Stimulated activated CD4-positive, alpha-beta T cell treated with anti-CD3 and anti-CD28 coated beads, Interleukin-15, amount 100 ng/mL, for 24 hours (primary cell): Measurements from ENCODE around the gene ATP6V1G2.
"Not testable (repeated sequence)": the region's sequence is repeated elsewhere in the genome, so short reads cannot be mapped to it uniquely, and the experiment has no call there.

Experiments used
- DNase-seq: peaks from one replicate; pipeline ENCODE4 v3.0.0-alpha.2; 2020

ATP6V1G2 gene

GRCh38 chr6:31546339-31546957 lies at the start of gene ATP6V1G2:
TSS of gene ATP6V1G2 (minus strand) at chr6:31546608. CDS start at chr6:31546559, 49 bp downstream.
- DNase-seq, result peak; percentile 94

DNA sequence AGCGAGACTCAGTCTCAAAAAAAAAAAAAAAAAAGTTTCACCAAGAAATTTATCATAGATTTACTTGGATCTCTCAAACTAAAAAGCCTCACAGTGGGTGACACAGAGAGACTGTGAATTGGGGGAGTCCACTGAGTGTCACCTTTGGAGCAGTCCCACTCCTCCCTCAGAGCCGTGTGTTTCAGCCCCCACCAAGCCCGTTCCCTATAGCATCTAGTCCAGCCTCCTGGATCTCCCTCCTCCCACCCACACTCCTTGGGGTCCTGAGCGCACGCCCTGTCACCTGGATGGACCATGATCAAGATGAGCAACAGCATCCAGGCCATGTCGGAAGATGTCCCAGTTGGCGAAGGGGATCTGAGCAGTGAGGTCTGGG lies 46.0 kb upstream of the ATP6V1G2 start:
- DNase-seq, result no peak

GRCh38 chr6:31590691-31591090 lies 44.3 kb upstream of the ATP6V1G2 start:
- not testable (repeated sequence) for DNase-seq

- DNase-seq, result no peak
Measured at GRCh38 chr6:31588871-31589650, 42.7 kb upstream of the ATP6V1G2 start.

GRCh38 chr6:31587791-31588777 lies 41.7 kb upstream of the ATP6V1G2 start:
- DNase-seq, result no peak

DNA sequence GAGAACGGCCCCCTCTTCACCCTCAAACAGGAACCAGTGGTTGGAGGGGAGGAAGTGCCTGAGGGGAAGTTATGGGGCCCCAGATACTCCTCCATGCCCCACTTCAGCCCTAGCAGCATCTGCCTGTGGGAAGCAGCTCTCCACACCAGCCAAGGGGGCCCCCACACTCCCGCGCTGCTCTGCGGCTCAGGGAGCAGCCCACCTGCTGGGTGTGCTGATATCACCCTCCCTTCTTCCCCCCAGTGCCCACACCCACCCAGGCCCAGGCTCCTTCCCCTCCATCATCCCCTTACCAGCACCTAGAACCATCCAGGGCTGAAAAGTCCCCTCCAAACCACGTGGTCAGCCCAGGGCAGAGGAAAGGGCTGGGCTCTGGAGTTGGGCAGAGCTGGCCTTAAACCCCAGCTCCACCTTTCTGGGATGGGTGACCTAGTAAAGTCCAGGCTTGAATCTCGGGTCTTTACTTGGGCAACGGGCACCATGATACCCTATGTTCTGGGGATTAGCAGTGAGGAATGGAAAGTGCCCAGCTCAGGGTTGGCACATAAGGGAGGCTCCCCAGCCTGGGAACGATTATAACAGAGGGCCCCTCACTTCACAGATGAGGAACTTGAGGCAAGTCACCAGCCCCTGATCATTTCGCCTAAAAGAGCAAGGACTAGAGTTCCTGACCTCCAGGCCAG lies 40.3 kb upstream of the ATP6V1G2 start:
- peak; percentile 27 for DNase-seq

GRCh38 chr6:31586008-31586407 lies 39.6 kb upstream of the ATP6V1G2 start, which contains the start of gene LST1:
TSS of gene LST1 (plus strand) at chr6:31586277. CDS start at chr6:31587300, 1,023 bp downstream.
- no peak for DNase-seq

GRCh38 chr6:31585491-31585890 lies 39.1 kb upstream of the ATP6V1G2 start:
- DNase-seq, result peak; percentile 70

GRCh38 chr6:31582230-31582643 lies 35.8 kb upstream of the ATP6V1G2 start, which contains the start of gene LTB:
TSS of gene LTB (minus strand) at chr6:31582424. CDS start at chr6:31582417, 7 bp downstream.
- DNase-seq, result peak; percentile 61

GRCh38 chr6:31581434-31582229 lies 35.2 kb upstream of the ATP6V1G2 start:
- peak; percentile 55 for DNase-seq

GRCh38 chr6:31580807-31581433 lies 34.5 kb upstream of the ATP6V1G2 start:
- peak; percentile 93 for DNase-seq

GRCh38 chr6:31580438-31580740 lies 34.0 kb upstream of the ATP6V1G2 start:
- no peak for DNase-seq

GRCh38 chr6:31579546-31580437 lies 33.4 kb upstream of the ATP6V1G2 start:
- DNase-seq, result peak; percentile 69

- peak; percentile 62 for DNase-seq
Measured at GRCh38 chr6:31579119-31579505, 32.7 kb upstream of the ATP6V1G2 start.

DNA sequence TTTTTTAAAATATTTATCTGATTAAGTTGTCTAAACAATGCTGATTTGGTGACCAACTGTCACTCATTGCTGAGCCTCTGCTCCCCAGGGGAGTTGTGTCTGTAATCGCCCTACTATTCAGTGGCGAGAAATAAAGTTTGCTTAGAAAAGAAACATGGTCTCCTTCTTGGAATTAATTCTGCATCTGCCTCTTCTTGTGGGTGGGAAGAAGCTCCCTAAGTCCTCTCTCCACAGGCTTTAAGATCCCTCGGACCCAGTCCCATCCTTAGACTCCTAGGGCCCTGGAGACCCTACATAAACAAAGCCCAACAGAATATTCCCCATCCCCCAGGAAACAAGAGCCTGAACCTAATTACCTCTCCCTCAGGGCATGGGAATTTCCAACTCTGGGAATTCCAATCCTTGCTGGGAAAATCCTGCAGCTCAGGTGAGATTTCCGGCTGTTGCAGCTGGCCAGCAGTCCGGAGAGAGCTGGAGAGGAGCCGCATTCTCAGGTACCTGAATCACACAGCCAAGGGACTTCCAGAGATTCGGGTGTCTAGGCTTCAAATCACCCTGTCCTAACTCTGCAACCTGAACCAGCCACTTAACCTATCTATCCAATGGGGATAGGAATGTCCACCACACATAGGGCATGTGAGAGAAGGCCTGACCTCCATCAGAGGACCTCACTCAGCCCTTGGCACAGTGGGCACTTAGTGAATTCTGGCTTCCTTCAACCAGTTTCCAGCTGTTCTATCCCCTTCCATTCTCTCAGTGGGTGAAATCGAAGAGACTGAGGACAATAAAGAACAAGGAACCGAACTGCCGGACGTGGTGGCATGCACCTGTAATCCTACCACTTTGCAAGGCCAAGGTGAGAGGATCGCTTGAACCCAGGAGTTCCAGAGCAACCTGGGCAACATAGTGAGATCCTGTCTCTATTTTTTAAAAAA lies 32.0 kb upstream of the ATP6V1G2 start:
- peak; percentile 63 for DNase-seq

- peak; percentile 43 for DNase-seq
Measured at GRCh38 chr6:31577579-31577966, 31.2 kb upstream of the ATP6V1G2 start.

DNA sequence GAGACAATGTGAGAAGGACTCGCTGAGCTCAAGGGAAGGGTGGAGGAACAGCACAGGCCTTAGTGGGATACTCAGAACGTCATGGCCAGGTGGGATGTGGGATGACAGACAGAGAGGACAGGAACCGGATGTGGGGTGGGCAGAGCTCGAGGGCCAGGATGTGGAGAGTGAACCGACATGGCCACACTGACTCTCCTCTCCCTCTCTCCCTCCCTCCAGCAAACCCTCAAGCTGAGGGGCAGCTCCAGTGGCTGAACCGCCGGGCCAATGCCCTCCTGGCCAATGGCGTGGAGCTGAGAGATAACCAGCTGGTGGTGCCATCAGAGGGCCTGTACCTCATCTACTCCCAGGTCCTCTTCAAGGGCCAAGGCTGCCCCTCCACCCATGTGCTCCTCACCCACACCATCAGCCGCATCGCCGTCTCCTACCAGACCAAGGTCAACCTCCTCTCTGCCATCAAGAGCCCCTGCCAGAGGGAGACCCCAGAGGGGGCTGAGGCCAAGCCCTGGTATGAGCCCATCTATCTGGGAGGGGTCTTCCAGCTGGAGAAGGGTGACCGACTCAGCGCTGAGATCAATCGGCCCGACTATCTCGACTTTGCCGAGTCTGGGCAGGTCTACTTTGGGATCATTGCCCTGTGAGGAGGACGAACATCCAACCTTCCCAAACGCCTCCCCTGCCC lies 30.6 kb upstream of the ATP6V1G2 start:
- peak; percentile 78 for DNase-seq

- peak; percentile 33 for DNase-seq
Measured at GRCh38 chr6:31575952-31576685, 29.7 kb upstream of the ATP6V1G2 start.
